ENCODE measurements around the gene TMEM135. TPM values are rescaled to one million over a fixed set of nuclear protein-coding genes. Genes with fewer than 3 reads are reported as not detected.
"Not testable (repeated sequence)": the region's sequence is repeated elsewhere in the genome, so short reads cannot be mapped to it uniquely, and the experiment has no call there.

TMEM135 gene
- total RNA-seq, result 10 to 100 TPM; 14.3 to 24.0 TPM

- ATAC-seq (peak; percentile 97), DNase-seq (ENCODE audit: low spot score in 2 of 2) (peak; percentile 93 to 95)
- Mint-ChIP-seq H3K27ac (peak within 1 kb of the TSS; percentile 95 to 96), H3K9me3 (no peaks in the 10 kb centered on the region), H3K36me3 (peaks cover 0 to 19% of the 10 kb centered on the region in 2 donors)
These were observed at the start of gene TMEM135 for GRCh38 chr11:87037450-87038234. TSS of gene TMEM135 (plus strand) at chr11:87037934. CDS start at chr11:87038046, 112 bp downstream.

DNA sequence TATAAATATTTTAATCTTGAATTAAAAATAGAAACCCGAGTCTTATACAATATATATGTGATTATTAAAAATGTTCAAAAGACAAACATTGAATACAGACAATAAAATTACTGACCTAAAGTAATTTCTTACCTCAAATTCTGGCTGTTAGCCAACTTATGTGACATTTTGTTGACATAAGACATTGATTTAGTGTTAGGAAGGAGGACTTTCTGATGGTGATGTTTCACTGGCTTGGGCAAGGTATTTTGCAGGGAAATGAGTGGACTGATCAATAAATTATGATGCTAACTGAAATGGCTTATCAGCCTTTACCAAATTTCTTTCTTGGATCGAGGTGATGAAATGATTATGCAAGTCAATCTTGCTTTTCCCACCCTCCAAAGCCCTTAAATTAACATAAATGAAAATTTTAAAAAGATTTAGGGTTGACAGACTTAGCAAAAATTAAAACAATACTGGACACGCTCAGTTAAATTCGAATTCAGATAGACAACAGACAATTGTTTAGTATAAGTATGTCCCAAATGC lies 49.3 kb upstream of the TMEM135 start:
- H3K27ac Mint-ChIP-seq, result no peak overlapping the region
- no peaks in the 10 kb centered on the region for H3K36me3 Mint-ChIP-seq
- ATAC-seq (no peak), DNase-seq (ENCODE audit: low spot score in 2 of 2) (no peak)
- H3K9me3 Mint-ChIP-seq, result no peaks in the 10 kb centered on the region

- no peaks in the 10 kb centered on the region for H3K9me3 Mint-ChIP-seq
- ATAC-seq (no peak), DNase-seq (ENCODE audit: low spot score in 2 of 2) (no peak)
- no peaks in the 10 kb centered on the region for H3K36me3 Mint-ChIP-seq
- H3K27ac Mint-ChIP-seq, result no peak overlapping the region
These were observed 47.7 kb upstream of the TMEM135 start for GRCh38 chr11:86990031-86990430.

GRCh38 chr11:86990515-86990914 lies 47.2 kb upstream of the TMEM135 start:
- ATAC-seq (no peak), DNase-seq (ENCODE audit: low spot score in 2 of 2) (no peak)
- Mint-ChIP-seq H3K9me3 (no peaks in the 10 kb centered on the region), H3K36me3 (no peaks in the 10 kb centered on the region), H3K27ac (no peak overlapping the region)

GRCh38 chr11:86991341-86991740 lies 46.4 kb upstream of the TMEM135 start:
- no peaks in the 10 kb centered on the region for H3K36me3 Mint-ChIP-seq
- ATAC-seq (no peak), DNase-seq (ENCODE audit: low spot score in 2 of 2) (no peak)
- H3K27ac Mint-ChIP-seq, result no peak overlapping the region
- no peaks in the 10 kb centered on the region for H3K9me3 Mint-ChIP-seq

DNA sequence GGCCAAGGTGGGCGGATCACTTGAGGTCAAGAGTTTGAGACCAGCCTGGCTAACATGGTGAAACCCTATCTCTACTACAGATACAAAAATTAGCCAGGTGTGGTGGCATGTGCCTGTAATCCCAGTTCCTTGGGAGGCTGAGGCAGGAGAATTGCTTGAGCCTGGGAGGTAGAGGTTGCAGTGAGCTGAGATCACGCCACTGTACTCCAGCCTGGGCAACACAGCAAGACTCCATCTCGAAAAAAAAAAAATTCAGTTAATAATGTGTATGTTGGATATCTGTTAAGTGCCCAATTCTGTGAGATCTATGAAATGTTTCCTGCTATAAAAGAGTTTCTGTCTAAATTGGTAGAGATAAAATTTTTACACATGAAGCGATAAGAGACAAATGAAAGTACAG lies 45.4 kb upstream of the TMEM135 start:
- not testable (repeated sequence) for H3K36me3 Mint-ChIP-seq; DNase-seq (ENCODE audit: low spot score in 2 of 2); H3K9me3 Mint-ChIP-seq; ATAC-seq; H3K27ac Mint-ChIP-seq

DNA sequence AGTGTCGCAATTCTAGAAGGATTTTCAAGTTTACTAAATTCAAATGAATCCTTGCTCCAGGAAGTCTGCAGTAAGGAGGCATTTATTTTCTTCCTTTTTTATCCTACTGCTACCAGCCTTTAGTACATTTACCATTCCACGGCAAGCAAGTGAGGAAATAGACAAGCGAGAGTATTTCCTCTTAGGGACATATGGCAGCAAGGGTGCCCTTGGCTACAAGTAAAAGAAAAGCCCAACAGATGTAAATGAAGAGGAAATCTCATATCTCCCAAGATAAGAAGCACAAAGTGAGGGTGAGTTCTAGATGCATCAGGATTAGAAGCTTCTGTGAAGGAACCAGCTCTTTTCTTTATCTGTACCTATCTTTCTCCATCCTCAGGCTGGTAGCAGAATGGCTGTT lies 44.7 kb upstream of the TMEM135 start:
- no peak for ATAC-seq
- Mint-ChIP-seq H3K36me3 (no peaks in the 10 kb centered on the region), H3K9me3 (no peaks in the 10 kb centered on the region), H3K27ac (no peak overlapping the region)
- DNase-seq (ENCODE audit: low spot score in 2 of 2), result no peak

DNA sequence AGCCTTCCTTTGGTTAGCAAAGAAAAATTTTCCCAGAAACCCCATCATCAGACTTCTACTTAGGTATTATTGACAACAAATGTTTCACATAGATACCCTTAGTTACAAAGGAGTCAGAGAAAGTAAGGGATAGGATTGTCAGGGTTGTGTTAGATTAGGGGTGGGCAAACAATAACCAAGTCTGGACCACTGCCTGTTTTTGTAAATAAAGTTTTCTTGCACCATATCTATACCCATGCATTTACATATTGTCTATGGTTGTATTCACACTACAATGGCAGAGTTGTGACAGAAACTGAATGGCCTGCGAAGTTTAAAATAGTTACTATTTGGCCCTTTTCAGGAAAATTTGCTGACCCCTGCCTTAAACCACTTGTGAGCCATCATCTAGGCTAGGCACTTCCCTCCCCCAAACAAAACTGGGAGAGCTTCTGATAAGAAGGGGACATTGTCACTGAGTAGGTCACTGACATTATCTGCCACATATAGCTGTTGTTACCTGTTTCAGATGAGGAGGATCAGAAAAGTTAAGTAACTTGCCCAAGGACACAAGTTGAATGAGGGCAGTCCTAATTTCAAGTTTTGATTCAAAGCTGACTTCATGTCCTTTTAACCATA lies 40.7 kb upstream of the TMEM135 start:
- Mint-ChIP-seq H3K36me3 (no peaks in the 10 kb centered on the region), H3K27ac (no peak overlapping the region), H3K9me3 (no peaks in the 10 kb centered on the region)
- ATAC-seq (no peak), DNase-seq (ENCODE audit: low spot score in 2 of 2) (no peak)

GRCh38 chr11:86999388-86999787 lies 38.3 kb upstream of the TMEM135 start:
- DNase-seq (ENCODE audit: low spot score in 2 of 2) (no peak), ATAC-seq (no peak)
- no peaks in the 10 kb centered on the region for H3K36me3 Mint-ChIP-seq
- no peaks in the 10 kb centered on the region for H3K9me3 Mint-ChIP-seq
- H3K27ac Mint-ChIP-seq, result peak overlapping the region in 1 of 2 donors; percentile 31

GRCh38 chr11:86999859-87000753 lies 37.6 kb upstream of the TMEM135 start:
- Mint-ChIP-seq H3K36me3 (no peaks in the 10 kb centered on the region), H3K27ac (peak overlapping the region in 1 of 2 donors; percentile 31), H3K9me3 (no peaks in the 10 kb centered on the region)
- ATAC-seq, result no peak
- no peak for DNase-seq (ENCODE audit: low spot score in 2 of 2)

DNA sequence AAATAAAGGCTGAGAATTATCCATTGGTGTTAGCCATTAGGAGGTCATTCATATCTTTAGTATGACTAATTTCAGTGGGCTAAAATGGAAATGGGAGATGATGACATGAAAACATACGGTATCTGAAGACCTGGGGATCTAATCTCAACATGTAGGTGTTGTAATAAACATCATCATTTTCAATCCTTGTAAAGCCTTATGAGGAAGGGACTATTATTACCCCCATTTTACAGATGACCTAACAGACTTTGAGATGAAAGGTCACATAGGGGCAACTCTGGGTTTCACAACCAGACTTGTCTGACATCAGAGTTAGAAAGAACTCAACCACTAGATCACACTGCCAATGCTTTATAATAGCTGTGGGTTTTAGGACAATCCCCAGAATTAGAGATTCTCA lies 34.8 kb upstream of the TMEM135 start:
- H3K9me3 Mint-ChIP-seq, result no peaks in the 10 kb centered on the region
- no peak overlapping the region for H3K27ac Mint-ChIP-seq
- ATAC-seq (no peak), DNase-seq (ENCODE audit: low spot score in 2 of 2) (no peak)
- H3K36me3 Mint-ChIP-seq, result no peaks in the 10 kb centered on the region

DNA sequence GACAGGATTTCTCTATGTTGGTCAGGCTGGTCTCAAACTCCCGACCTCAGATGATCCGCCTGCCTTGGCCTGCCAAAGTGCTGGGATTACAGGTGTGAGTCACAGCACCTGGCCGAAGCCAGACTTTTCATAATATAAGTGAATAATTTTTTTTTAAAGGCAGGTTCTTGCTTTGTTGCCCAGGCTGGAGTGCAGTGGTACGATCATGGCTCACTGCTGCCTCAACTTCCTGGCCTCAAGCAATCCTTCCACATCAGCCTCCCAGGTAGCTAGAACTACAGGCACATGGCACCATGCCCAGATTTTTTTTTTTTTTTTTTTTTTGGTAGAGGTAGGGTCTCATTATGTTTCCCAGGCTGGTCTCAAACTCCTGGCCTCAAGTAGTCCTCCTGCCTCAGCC lies 33.5 kb upstream of the TMEM135 start:
- H3K36me3 Mint-ChIP-seq; H3K9me3 Mint-ChIP-seq; ATAC-seq; H3K27ac Mint-ChIP-seq; DNase-seq (ENCODE audit: low spot score in 2 of 2): not testable (repeated sequence)

DNA sequence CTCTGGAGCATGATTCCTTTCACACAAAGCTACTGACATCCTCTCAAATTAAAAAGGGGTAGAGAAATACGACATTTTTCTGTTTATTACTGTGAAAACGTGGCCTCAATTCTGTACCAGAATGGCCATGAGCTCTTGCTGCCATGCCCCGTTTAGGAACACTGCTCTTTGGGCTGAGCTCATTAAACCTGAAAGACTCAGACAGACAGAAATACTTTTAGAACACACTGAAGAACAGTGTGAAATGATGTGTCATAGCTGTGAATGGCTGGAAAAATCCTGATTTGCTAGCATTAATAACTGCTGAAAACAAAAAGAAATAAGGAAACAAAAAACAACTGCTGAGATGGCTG lies 32.2 kb upstream of the TMEM135 start:
- ATAC-seq (no peak), DNase-seq (ENCODE audit: low spot score in 2 of 2) (no peak)
- Mint-ChIP-seq H3K9me3 (no peaks in the 10 kb centered on the region), H3K36me3 (no peaks in the 10 kb centered on the region), H3K27ac (no peak overlapping the region)

DNA sequence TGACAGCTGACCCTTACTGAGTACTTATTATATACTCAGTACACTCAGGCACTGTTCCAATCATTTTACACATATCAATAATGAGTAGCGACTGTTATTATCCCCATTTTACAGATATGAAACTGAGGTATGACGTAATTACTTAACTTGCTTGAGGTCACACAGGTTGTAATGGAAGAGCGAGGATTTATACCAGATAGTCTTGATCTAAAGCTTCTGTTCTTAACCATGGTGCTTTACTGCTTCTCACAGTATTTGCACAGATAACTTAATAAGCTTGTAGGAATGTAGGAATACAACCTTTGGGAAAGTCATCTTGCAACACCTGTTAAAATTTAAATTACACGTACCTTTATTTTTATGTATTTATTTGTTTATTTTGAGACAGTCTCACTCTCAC lies 31.7 kb upstream of the TMEM135 start:
- no peaks in the 10 kb centered on the region for H3K9me3 Mint-ChIP-seq
- H3K27ac Mint-ChIP-seq, result no peak overlapping the region
- DNase-seq (ENCODE audit: low spot score in 2 of 2), result no peak
- no peak for ATAC-seq
- H3K36me3 Mint-ChIP-seq, result no peaks in the 10 kb centered on the region

DNA sequence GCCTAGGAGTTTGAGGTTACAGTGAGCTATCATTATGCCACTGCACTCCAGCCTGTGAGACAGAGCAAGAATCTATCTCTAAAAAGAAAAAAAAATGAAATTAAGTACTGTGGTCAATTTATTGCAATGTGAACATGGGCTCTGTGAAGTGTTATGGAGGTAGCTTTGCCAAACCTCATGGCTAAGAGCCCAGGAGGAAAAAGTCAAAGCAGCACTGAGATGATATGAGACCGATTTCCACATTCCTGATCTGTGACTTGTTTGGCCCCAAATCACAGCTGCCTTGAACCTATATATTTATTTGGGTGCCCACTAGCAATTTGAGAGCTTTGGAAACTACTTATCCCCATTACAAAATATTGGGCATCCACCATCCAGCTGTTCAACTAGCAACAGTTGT lies 29.8 kb upstream of the TMEM135 start:
- H3K36me3 Mint-ChIP-seq, result no peaks in the 10 kb centered on the region
- ATAC-seq, result no peak

GRCh38 chr11:87012089-87012488 lies 25.6 kb upstream of the TMEM135 start:
- Mint-ChIP-seq H3K9me3 (no peaks in the 10 kb centered on the region), H3K36me3 (no peaks in the 10 kb centered on the region), H3K27ac (no peak overlapping the region)
- ATAC-seq, result no peak
- DNase-seq (ENCODE audit: low spot score in 2 of 2), result no peak

More for the DNA sequence above, 29.8 kb upstream of the TMEM135 start:
- DNase-seq (ENCODE audit: low spot score in 2 of 2), result no peak
- Mint-ChIP-seq H3K27ac (no peak overlapping the region), H3K9me3 (no peaks in the 10 kb centered on the region)

DNA sequence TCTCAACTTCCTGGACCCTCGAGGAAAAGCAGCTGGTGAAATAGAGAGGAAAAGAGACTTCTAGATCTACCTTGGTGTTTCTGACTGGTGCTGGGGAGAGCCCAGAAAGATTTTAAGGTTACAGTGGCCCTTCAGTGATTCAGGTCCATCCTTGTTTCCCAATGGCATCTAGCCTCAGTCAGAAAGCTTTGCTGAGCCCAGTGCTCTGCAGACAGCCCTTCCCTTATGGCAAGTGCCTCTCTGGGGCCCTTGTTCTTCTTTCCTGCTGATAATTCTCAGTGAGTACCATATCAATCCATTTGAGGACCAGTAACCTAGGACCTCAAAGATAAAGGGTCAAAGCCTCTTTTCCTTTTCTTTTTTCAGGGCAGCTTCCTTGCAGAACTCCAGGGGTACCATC lies 25.1 kb upstream of the TMEM135 start:
- DNase-seq (ENCODE audit: low spot score in 2 of 2), result no peak
- no peak overlapping the region for H3K27ac Mint-ChIP-seq
- H3K9me3 Mint-ChIP-seq, result no peaks in the 10 kb centered on the region
- ATAC-seq, result no peak
- no peaks in the 10 kb centered on the region for H3K36me3 Mint-ChIP-seq

Measured in activated naive CD4-positive, alpha-beta T cell treated with anti-CD3 and anti-CD28 coated beads, Interleukin-2, amount 50 U/mL, for 72 hours (primary cell).